HCEC 1CT (cell line): ENCODE results near the gene TOR1A.

ENCODE experiments used
- DNase-seq: peaks from one replicate; pipeline ENCODE4 v3.0.0-alpha.2; 2017

The TOR1A gene

DNA sequence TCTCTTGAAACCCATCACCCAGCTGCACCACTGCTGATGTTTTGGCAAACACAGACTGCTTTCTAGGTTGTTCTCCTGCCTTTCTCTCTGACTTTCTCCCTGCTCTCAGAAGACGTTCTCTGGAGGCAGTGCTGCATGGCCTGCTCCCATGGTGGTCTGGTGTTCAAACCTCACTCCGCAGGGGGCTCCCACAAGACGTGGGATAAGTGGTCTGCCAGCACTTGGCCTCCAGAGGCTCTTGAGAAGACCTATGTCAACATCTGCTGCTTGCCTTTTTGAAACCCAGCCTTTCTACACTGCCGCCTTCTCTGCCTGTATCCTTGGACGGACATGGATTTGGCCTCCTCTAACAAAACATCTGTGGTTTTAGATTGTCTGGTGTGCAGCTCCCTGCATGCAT lies 27.9 kb upstream of the TOR1A start:
- no peak for DNase-seq

DNA sequence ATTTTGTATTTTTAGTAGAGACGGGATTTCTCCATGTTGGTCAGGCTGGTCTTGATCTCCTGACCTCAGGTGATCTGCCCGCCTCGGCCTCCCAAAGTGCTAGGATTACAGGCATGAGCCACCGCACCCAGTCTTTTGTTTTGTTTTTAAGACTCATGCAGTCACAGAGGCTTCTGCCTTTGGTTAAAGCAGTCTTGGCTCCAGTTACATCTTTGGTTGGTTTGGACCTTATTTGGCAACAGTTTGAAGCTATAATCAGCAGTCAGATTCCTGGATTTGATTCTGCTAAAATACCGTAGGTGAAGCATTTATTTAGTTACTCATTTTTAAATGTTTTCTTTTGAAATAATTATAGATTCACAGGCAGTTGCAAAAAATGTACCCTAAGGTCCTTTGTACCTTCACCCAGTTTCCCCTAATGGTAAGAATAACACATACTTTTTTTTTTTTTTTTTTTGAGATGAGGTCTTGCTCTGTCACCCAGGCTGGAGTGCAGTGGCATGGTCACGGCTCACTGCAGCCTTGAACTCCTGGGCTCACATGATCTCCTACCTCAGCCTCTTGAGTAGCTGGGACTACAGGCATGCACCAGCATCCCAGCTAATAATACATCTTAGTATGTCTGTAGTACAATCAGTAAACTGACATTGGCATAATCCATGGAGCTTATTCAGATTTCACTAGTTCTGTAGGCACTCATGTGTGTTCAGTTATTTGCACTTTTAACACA lies 27.1 kb upstream of the TOR1A start:
- DNase-seq = no peak

DNA sequence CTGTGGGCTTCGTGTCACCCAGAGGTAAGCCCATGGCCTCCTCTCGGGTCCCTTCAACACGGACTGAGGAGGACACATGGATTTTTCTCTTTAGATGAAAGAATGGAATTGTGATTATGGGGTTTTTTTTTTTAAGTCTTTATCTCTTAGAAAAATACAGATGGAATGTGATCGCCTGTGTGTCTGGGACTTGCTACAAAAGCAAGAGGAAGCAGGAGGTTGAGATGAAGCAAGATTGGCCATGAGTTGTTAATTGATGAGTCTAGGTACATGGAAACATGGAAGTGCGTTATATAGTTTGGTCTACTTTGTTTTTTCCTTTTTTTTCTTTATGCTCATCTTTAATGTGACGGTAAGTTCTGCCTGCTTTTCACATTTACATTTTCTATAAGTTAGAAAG lies 26.0 kb upstream of the TOR1A start:
- no peak for DNase-seq

DNA sequence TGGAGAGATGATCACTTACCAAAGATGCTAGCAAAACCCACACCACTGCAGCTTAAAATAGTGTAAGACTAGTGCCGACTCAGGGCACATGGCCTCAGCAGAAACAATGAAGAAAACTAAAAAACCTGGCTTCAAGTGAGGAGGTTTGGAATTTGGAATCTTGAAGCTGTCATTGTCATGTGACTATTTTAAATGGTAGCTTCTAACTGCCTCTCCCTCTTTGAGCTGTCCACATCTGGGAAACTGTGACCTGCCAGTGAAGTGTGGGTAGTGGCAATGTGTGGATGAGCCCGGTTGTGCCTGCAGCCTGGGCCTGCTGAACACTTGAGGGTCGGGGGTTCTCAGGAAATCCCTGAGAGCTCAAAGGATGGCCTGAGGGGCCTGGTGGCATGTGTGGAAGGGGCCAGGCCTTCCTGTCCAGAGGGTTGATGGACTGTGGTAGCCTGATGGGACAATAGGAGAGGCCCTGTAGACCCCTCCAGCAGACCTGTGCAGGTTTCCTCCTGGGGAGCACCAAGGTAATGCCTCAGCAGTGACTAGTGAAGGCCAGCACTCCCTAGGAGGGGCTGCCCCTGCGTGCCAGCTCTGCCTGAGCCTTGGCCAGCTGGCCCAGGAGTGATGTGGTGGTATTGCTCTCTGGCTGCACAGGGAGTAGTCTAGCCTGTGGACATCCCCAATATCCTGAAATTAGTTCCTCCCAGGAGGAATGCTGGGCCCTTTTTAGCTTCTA lies 24.9 kb upstream of the TOR1A start:
- no peak for DNase-seq

DNA sequence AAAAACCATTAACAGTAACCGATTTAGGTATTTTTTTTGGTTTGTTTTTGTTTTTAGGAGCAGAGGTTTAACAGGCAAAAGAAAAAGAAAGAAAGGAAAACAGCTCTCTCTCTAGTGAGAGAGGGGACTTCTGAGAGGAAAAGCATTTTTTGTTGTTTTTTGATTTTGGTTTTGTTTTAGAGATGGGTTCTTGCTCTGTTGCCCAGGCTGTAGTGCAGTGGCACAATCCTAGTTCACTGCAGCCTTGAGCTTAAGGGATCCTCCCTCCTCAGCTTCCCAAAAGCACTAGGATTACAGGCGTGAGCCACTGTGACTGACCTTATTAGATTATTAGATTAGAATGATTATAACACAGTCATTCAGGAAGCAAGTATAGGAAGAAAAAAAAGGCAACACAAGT lies 21.4 kb upstream of the TOR1A start:
- DNase-seq = no peak

DNA sequence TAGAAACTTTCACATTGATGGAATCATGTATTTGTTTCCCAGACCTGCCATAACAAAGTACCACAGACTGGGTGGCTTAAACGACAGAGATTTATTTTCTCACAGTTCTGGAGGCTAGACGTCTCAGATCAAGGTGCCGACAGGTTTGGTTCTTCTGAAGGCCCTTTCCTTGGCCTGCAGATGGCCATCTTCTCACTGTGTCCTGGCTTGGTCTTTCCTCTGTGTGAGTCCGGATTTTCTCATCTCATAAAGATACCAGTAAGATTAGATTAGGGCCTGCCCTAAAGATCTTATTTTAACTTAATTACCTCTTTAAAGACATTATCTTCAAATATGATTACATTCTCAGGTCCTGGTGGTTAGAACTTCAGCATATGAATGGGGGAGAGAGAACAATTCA lies 17.1 kb upstream of the TOR1A start:
- no peak for DNase-seq

DNA sequence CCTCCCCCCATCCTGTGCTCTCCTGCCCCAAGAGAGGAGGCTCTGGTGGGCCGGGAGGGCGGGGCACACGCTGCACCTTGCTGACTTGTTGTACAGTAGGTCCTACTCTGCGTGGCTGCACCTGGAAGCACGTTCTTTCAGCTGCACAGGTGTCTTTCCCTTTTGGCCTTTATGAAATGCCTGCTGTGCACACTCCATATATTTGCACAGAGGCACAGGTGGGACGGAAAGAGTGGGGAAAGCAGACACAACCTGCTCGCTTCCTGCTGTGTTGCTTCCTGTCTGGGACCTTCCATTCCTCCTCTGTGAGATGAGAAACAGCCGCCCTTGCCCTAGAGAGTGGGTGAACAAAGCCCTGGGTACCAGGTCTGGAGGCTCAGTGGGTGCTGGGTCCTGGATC lies 16.1 kb upstream of the TOR1A start:
- DNase-seq = no peak

DNA sequence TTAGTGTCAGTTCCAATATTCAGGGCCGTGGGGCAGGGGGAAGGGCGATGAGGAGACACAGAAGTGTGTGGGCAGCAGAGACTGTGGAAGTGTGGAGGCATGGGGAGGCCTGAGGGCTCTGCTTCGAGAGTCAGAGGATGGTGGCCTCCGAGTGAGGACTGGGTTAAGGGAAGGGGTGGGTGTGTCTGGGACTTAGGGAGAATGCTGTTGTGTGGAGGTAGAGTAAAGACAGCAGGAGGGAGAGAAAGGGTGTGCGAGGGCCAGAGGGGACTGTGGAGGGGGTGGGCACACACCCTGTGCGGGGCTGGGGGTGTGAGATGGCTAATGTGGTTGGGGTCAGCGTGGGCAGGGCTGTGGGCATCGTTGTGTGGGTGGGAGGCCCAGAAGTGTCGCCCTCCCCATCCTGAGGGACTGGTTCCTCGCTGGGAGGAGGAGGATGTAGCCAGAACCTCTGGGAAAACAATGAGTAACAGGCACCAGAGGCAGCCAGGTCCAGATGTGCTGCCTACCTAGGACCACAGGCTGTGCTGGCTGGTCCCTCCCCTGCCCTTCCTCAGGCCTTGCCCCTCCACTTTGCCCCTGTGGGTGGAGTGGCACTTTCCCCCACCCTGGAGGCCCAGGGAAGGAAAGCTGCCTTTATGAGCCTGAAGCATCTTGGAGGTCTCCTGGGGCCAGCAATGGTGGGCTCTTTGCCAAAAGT lies 15.5 kb upstream of the TOR1A start:
- DNase-seq = no peak

DNA sequence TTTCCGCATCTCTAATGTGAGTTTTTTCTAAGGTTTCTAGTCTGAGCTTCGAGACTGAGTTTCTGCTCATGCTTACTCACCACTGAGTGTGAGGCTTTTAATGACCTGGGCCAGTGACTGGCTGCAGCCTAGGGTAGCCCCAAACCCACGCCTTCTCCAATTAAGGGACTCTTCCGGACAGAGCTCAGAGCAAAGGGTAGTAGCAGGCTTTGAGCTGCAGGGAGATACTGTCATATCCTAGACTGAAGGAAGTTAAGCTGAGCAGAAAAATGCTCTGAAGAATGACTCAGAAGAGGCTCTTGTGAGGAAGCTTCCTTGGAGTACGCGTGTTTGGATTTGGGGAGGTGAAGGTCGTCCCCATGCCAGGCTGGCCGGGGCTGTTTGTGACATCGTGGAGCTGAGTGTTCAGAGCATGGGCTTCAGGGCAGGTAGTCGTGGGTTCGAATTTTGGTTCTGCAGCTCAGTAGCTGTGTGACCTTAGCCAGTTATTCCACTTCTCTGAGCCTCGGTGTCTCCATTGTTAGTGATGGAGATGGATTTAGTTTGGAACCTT lies 14.8 kb upstream of the TOR1A start:
- DNase-seq = peak; percentile 61

DNA sequence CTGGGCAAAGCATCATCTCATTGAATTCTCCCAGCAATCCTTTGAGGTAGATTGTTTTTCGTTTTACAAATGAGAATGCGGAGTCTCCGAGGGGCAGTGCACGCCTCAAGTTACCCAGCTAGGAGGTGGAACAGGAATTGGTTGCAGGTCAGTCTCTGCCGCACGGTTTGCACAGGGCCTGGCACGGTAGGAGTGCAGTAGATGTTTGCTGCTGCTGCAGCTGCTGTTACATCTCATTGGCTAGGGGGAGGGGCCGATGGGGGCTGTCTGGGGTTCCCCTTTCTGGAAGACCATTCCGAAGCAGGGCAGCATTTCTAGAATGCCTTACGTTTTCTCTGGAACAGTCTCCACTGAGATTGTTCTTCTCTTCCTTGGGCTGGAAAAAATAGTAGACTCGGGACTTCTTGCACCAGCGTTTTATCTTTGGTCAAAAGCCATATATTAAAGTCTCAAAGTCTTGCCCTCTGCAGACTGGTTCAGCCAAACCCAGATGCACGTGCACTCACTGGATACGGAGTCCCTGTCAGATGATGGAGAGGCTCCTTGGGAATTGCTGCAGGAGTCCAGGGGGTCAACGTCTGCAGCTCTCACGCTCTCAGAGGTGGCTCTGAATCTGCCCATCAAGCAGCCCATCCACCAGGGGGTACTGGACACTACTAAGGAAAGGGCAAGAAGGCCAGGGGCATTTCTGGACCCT lies 12.5 kb upstream of the TOR1A start:
- DNase-seq = no peak

DNA sequence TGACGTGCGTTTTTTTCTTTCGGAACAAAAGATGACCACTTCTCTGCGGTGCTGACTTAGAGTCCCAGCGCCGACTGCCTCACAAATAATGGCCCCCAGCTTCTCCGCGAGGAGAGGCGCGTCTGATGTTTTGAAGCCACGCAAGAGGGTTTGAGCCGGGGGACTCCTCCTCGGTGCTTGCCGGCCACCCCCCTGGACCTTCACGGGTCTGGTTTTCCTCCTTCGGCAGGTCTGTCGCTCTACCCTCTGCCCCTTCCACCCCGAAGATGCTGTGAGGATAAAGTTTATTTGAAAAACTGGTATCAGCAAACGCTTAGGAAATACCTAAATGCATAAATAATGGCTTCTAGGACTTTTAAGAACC lies 11.9 kb upstream of the TOR1A start:
- DNase-seq = no peak

DNA sequence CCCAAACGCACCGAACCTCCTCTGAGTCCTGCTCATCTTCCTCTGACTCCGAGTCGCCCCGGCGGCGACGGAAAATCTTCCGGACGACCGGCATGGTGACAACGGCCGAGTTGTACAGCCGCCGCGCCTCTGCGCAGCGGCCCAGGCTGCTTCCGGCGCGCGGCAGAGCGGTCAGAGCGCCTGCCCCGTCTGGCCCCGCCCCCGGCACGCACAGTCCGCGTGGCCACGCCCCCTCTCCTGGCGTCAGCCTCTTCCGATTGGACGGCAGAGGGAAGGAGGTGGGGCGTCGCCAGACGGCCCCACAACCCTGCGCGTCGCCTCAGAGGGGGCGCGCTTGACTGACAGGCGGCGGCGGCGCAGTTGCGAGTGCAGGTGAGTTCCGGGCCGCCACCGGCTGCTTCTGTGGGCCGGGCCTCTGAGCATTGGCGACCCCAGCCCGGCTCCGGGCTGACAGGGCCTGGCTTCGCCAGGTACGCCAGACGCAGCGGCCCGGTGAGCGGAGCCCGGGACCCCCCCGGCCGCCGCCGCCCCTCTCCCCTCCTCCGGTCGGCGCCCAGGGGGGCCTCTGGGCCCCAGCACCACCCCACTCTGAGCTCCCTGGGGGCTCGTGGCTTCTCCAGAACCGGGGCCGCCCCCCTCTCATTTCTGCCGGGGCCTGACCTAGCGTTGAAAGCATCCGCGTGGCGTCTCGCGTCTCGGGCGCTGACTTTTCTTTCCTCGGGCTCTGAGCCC lies 11.4 kb upstream of the TOR1A start, which contains the start of the genes C9orf78 and USP20:
TSS of gene C9orf78 (minus strand) at position 148 of the 732 bp plus-strand sequence. CDS start at position 94, 54 bp downstream.
TSS of gene USP20 (plus strand) at position 331 of the 732 bp plus-strand sequence. CDS start 17,098 bp downstream, outside the sequence.
- peak; percentile 93 for DNase-seq

DNA sequence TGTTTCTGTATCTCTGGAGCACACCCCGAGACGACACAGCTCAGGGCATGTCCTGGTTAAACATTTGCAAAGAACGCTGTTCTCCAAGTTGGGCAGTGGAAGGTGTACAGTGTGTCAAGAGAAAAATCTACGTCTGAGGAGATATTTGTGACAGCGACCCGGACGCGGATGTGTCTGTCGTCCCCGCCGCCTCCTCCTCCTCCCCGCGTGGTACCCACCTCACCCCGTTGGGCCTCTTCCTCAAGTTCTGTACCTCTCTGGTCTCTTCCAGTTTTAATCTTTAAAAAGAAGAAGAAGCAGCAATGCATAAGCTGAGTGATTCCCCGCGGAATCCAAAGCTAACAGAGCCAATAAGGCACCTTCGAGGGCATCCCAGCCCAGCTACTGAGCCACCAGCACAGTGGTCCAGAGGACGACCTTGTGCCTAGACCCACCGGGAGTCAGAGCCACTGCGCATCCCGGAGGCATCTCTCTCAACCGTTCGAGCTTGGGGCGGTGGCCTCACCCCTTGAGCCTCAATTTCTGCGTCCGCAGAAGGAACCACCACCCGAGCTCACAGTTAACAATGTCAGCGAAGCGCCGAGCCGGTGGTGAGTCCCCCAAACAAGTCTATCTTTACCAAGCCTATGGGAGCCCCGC lies 10.7 kb upstream of the TOR1A start:
- DNase-seq = no peak

DNA sequence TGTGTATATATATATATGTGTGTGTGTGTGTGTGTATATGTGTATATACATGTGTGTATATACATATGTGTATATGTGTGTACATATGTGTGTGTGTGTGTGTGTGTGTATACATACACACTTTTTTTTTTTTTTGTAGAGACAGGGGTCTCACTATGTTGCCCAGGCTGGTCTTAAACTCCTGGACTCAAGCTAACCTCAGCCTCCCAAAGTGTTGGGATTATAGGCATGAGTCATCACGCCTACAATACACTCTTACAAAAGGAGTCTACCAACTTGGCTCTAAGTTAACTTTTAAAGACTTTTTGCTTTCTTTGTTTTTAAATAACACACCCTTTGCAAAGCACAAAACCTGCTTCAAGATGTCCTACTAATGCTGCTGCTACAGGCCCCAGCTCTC lies 9.0 kb upstream of the TOR1A start:
- DNase-seq = no peak

DNA sequence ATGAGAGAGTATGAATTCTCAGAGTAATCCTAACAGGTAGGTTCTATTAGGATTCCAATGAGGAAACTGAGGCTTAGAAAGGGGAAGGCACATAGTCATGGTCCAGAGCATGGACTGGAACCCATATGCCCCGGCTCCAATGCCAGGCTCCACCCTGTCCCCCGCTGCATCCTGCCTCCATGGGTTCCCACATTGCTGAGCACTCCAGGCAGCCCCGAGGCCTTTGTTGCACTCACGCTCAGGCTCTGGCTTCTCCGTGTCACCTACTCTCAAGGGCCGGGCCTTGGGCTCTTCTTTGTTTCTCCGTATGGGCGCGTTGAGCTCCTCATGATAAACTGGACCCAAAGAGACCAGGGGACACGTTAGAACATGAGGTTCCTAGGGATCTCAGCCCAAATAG lies 5.0 kb upstream of the TOR1A start:
- no peak for DNase-seq

DNA sequence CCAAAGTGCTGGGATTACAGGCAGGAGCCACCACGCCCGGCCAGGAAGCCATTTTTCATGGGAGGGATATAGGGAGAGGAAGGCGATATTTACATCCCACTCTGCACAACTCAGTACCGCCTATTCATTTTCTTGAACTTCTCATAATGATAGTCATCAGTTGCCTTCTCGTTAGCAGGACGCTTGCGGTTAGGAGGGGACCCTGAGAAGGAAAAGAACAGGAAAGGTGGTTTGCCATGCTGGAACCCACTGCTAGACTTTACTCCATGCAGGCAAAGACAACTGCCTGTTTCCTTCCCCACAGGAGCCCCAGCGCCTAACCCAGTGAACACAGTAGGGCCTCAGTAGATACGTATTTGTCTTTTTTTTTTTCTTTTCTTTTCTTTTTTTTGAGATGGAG lies 4.1 kb upstream of the TOR1A start:
- no peak for DNase-seq

DNA sequence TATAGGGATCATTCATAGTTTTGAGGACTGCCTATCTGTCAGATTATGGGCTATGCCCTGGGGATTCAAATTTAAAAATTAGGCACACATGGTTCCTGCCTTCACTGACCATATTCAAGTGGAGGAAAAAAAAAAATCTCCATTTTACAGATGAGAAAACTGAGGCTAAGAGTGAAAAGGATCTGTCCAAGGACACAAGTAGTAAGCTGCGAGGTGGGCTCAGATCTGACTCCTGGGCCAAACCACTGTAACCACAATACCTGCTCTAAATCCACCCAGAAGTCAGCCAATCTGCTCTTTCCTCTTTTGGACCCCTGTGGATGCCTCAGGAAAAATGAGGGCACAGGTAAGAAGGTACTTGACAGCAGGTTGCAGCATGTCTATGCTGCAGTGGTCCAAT lies 2.8 kb upstream of the TOR1A start:
- no peak for DNase-seq

DNA sequence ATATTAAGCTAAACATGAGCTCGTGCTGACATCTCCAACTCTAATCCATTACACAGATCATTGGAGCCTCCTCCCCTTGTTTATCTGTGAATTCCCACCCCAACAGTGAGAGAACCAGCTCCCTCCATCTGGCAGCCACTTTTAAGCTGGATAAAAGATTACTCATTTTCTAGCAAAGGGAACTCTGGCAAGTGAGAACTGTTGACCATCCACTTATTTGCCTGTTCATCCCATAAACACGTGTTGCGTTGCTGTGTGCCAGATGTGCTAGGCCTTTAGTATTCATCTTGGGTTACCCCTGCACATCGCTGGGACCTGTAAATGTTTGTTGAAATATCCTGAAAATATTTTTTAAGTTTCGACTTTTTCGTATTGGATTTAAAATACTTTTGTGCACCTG lies 2.4 kb upstream of the TOR1A start:
- DNase-seq = no peak

DNA sequence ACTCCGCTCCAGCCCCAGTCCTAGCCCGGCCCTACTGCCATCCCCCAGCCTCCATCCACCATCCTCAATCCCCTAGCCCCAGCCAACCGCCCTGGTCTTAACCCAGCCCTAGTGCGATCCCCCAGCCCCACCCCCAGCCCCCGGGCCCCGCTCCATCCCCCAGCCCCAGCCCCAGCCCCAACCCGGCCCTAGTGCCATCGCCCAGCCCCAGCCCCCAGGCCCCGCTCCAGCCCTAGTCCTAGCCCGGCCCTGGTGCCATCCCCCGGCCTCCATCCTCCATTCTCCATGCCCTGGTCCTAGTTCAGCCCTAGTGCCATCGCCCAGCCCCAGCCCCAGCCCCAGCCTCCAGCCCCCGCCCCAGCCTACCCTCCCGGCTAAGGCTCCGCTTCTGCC lies 398 bp downstream of the TOR1A start:
- DNase-seq = no peak

DNA sequence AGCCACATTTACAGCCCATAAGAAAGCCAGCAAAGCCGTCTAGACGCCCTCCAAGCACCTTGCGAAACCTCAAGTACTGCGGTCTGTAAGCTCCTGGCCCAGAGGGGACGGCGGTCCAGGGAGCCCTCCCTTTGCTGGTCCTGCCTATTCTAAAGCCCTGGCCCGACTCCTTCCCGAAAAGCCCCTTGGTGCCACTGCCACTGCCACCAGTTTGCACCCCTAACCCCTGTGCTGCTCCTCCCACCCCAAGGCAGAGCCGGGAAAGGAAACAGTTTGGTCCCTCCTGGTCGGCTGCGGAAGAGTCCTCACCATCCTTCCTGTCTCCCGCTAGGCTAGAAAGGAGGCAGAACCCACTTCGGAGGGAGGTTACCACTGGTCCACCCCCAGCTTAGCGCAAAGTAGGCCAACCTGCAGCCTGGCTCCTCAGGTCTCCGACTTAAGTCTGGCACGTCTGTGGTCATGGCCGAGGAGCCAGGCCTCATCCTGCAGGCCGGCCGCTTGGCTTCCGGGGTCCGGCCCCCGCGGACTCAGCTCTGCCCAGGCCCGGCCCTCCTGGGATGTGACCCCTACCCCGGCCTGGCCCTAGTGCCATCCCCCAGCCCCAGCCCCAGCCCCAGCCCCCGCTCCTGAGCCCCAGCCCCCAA lies 916 bp downstream of the TOR1A start:
- peak; percentile 36 for DNase-seq
